PC-3 (cell line): Measurements from ENCODE around the gene ATP10A.

Experiments
- CTCF ChIP-seq: fragments of 300-600 bp; sonication (generic); conservative IDR thresholded peaks from 2 replicates; pipeline ENCODE4 v1.5.1; 2017; ENCODE audit warnings: antibody characterized with exemption, low read depth, mild to moderate bottlenecking, low read length
- EZH2 ChIP-seq: fragments of 300-600 bp; sonication (generic); IDR thresholded peaks from one replicate; pipeline ENCODE4 v1.6.1; 2017; ENCODE audit warnings: antibody characterized with exemption, mild to moderate bottlenecking, low read length; ENCODE audit not compliant: unreplicated experiment

GRCh38 chr15:25784876-25785640 lies 78.1 kb downstream of the ATP10A start:
- TF ChIP-seq CTCF (no peak), EZH2 (no peak)
